ENCODE measurements around the gene SLC25A45. TPM values are rescaled to one million over a fixed set of nuclear protein-coding genes. Genes with fewer than 3 reads are reported as not detected.

SLC25A45 gene
- total RNA-seq, 1 donor from 2014 or later = 4.6 TPM

Other genes starting within 250 kb of the SLC25A45 start
- gene SYVN1, start 248.1 kb downstream of the SLC25A45 start, total RNA-seq = 12.0 TPM
- gene SPDYC, start 212.4 kb downstream of the SLC25A45 start, total RNA-seq = not detected
- gene CAPN1, start 200.7 kb downstream of the SLC25A45 start, total RNA-seq = 79.7 TPM
- 8.1 TPM for gene POLA2, start 120.7 kb downstream of the SLC25A45 start, total RNA-seq
- 3.7 TPM for gene CDC42EP2, start 67.8 kb downstream of the SLC25A45 start, total RNA-seq
- gene DPF2, start 48.8 kb downstream of the SLC25A45 start, total RNA-seq = 30.2 TPM
- gene TIGD3, start 27.9 kb downstream of the SLC25A45 start, total RNA-seq = 0.20 TPM
- 24.6 TPM for gene FRMD8, start 4.0 kb upstream of the SLC25A45 start, total RNA-seq
- 308 TPM for gene NEAT1, start 40.2 kb upstream of the SLC25A45 start, total RNA-seq
- 23,607 TPM for gene MALAT1, start 116.4 kb upstream of the SLC25A45 start, total RNA-seq
- gene SCYL1, start 142.4 kb upstream of the SLC25A45 start, total RNA-seq = 30.2 TPM
- 56.0 TPM for gene LTBP3, start 175.7 kb upstream of the SLC25A45 start, total RNA-seq
- gene ZNRD2, start 187.8 kb upstream of the SLC25A45 start, total RNA-seq = 18.5 TPM
- gene FAM89B, start 189.9 kb upstream of the SLC25A45 start, total RNA-seq = 9.8 TPM
- 49.5 TPM for gene EHBP1L1, start 193.4 kb upstream of the SLC25A45 start, total RNA-seq
- gene KCNK7, start 213.2 kb upstream of the SLC25A45 start, total RNA-seq = 8.5 TPM
- gene MAP3K11, start 231.6 kb upstream of the SLC25A45 start, total RNA-seq = 20.8 TPM
- gene PCNX3, start 233.1 kb upstream of the SLC25A45 start, total RNA-seq = 8.6 TPM

Measured in skin of body (tissue), 1 donor.